ENCODE measurements around the gene TPX2. TPM values are rescaled to one million over a fixed set of nuclear protein-coding genes. Genes with fewer than 3 reads are reported as not detected.

TPX2 gene
- polyA plus RNA-seq, 1 donor (not counting 4 experiments of a cell fraction or from before 2014, with no cell fraction given), result 31.5 TPM

DNA sequence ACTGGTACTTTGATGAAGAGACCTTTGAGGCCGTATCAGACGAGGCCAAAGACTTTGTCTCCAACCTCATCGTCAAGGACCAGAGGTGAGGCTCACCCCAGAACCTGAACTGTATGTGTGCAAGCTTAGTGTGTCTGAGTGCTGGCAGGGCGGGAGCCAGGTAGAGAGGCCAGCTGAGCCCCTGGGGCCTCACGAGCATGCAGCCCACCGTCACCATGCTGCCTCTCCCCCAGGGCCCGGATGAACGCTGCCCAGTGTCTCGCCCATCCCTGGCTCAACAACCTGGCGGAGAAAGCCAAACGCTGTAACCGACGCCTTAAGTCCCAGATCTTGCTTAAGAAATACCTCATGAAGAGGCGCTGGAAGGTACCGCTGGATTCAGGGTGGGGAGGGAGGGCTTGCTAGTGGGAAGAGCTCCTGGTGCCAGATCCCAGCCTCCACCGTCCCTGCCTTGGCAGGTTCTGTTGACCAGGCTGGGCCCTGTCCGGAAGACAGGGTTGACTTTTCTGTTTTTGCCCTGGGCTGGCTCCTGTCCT is 92.7 kb downstream of the TPX2 start:
- Histone ChIP-seq H3K9me1 (ENCODE audit: control insufficient read depth, extremely low read depth, insufficient read depth, low read length) (peaks cover 3% of the 10 kb centered on the region), H4K20me1 (ENCODE audit: control insufficient read depth, extremely low read depth, insufficient read depth, low read length) (no peaks in the 10 kb centered on the region), H3K9me3 (ENCODE audit: control insufficient read depth, low read depth, low read length) (no peaks in the 10 kb centered on the region), H3K36me3 (ENCODE audit: control insufficient read depth in 2 of 2, extremely low read depth in 1 of 2, insufficient read depth in 2 of 2, low read length in 2 of 2) (no peaks in the 10 kb centered on the region), H3K4me3 (ENCODE audit: control insufficient read depth in 2 of 3, extremely low read depth in 1 of 3, insufficient read depth in 2 of 3, low read depth in 1 of 3, low read length in 3 of 3) (no peak overlapping the region), H3K27me3 (ENCODE audit: control insufficient read depth, extremely low read depth, insufficient read depth, low read length) (peaks cover 11% of the 10 kb centered on the region), H2AFZ (ENCODE audit: control insufficient read depth, low read length) (no peak overlapping the region), H3K27ac (ENCODE audit: control insufficient read depth, insufficient read depth, low read length) (no peak overlapping the region), H3K4me1 (ENCODE audit: control insufficient read depth, extremely low read depth, insufficient read depth, low read length) (peaks cover 9% of the 10 kb centered on the region), H3K79me2 (ENCODE audit: control insufficient read depth, insufficient read depth, low read length) (no peaks in the 10 kb centered on the region), H3K4me2 (ENCODE audit: control insufficient read depth, extremely low read depth, insufficient read depth, low read depth, low read length) (no peak overlapping the region), H3K9ac (ENCODE audit: control insufficient read depth, extremely low read depth, insufficient read depth, low read length) (no peak overlapping the region)
- TF ChIP-seq EZH2 (IDR thresholded peaks at IDR 0.05; ENCODE audit: low read length), result no peak
- TF ChIP-seq, protein P1, sequence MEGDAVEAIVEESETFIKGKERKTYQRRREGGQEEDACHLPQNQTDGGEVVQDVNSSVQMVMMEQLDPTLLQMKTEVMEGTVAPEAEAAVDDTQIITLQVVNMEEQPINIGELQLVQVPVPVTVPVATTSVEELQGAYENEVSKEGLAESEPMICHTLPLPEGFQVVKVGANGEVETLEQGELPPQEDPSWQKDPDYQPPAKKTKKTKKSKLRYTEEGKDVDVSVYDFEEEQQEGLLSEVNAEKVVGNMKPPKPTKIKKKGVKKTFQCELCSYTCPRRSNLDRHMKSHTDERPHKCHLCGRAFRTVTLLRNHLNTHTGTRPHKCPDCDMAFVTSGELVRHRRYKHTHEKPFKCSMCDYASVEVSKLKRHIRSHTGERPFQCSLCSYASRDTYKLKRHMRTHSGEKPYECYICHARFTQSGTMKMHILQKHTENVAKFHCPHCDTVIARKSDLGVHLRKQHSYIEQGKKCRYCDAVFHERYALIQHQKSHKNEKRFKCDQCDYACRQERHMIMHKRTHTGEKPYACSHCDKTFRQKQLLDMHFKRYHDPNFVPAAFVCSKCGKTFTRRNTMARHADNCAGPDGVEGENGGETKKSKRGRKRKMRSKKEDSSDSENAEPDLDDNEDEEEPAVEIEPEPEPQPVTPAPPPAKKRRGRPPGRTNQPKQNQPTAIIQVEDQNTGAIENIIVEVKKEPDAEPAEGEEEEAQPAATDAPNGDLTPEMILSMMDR (optimal IDR thresholded peaks at IDR 0.05 in 1 of 3, IDR thresholded peaks at IDR 0.05 in 1 of 3, conservative IDR thresholded peaks at IDR 0.05 in 1 of 3; ENCODE audit: extremely low read depth in 1 of 3, insufficient read depth in 2 of 3, low read length in 3 of 3), result no peak
- dilution Hi-C loops (cut with MboI; ENCODE audit: extremely low pct_ligation_motif_present, low sequenced_read_pairs), result no loop called here
- FAIRE-seq (no peak), DNase-seq (ENCODE audit: low read depth, low spot score) (no peak)

DNA sequence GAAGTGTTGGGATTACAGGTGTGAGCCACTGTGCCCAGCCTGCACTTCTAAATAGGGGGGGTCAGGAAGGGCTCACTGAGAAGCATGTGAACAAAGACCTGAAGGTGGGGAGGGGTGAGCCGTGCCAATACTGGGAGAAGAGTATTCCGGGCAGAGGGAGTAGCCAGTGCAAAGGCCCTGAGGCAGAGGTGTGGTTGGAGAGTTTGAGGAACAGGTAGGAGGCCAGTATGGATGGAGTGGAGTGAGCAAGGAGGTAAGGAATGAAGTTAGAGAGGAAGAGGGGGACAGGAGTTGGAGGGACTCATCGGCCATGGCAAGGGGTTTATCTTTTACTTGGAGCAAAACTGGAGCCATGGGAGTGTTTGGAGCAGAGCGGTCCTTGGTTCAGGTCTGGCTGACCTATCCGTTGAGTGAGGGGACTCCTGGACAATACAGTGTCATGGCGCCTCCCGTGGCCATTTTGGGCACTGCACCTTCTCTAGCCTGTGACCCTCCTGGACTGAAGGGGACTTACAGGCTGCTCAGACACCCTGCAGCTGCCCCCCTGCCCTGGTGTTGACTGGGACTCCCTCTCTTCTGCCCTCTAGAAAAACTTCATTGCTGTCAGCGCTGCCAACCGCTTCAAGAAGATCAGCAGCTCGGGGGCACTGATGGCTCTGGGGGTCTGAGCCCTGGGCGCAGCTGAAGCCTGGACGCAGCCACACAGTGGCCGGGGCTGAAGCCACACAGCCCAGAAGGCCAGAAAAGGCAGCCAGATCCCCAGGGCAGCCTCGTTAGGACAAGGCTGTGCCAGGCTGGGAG is 94.2 kb downstream of the TPX2 start:
- Histone ChIP-seq H3K36me3 (ENCODE audit: control insufficient read depth in 2 of 2, extremely low read depth in 1 of 2, insufficient read depth in 2 of 2, low read length in 2 of 2) (no peaks in the 10 kb centered on the region), H4K20me1 (ENCODE audit: control insufficient read depth, extremely low read depth, insufficient read depth, low read length) (no peaks in the 10 kb centered on the region), H3K4me3 (ENCODE audit: control insufficient read depth in 2 of 3, extremely low read depth in 1 of 3, insufficient read depth in 2 of 3, low read depth in 1 of 3, low read length in 3 of 3) (no peak overlapping the region), H2AFZ (ENCODE audit: control insufficient read depth, low read length) (no peak overlapping the region), H3K79me2 (ENCODE audit: control insufficient read depth, insufficient read depth, low read length) (no peaks in the 10 kb centered on the region), H3K27ac (ENCODE audit: control insufficient read depth, insufficient read depth, low read length) (no peak overlapping the region), H3K9me3 (ENCODE audit: control insufficient read depth, low read depth, low read length) (no peaks in the 10 kb centered on the region), H3K27me3 (ENCODE audit: control insufficient read depth, extremely low read depth, insufficient read depth, low read length) (peaks cover 25% of the 10 kb centered on the region), H3K9ac (ENCODE audit: control insufficient read depth, extremely low read depth, insufficient read depth, low read length) (no peak overlapping the region), H3K9me1 (ENCODE audit: control insufficient read depth, extremely low read depth, insufficient read depth, low read length) (peaks cover 3% of the 10 kb centered on the region), H3K4me1 (ENCODE audit: control insufficient read depth, extremely low read depth, insufficient read depth, low read length) (peaks cover 9% of the 10 kb centered on the region), H3K4me2 (ENCODE audit: control insufficient read depth, extremely low read depth, insufficient read depth, low read depth, low read length) (no peak overlapping the region)
- TF ChIP-seq EZH2 (IDR thresholded peaks at IDR 0.05; ENCODE audit: low read length), result no peak
- TF ChIP-seq, protein P1 (optimal IDR thresholded peaks at IDR 0.05 in 1 of 3, IDR thresholded peaks at IDR 0.05 in 1 of 3, conservative IDR thresholded peaks at IDR 0.05 in 1 of 3; ENCODE audit: extremely low read depth in 1 of 3, insufficient read depth in 2 of 3, low read length in 3 of 3), result peak; percentile 83 to 89 (median 88)
- dilution Hi-C loops (cut with MboI; ENCODE audit: extremely low pct_ligation_motif_present, low sequenced_read_pairs), result no loop called here
- DNase-seq (ENCODE audit: low read depth, low spot score) (no peak), FAIRE-seq (no peak)

Data from keratinocyte (primary cell).